Small intestine (tissue), 7 donors: ENCODE results near the gene ZCCHC9. TPM values are rescaled to one million over a fixed set of nuclear protein-coding genes. Genes with fewer than 3 reads are reported as not detected.

Experiments
- DNase-seq, 2 donors: peaks; one replicate each; pipeline versions ENCODE4 v3.0.0 to v3.0.0-alpha.2; 2013
- FAIRE-seq: peaks from 2 replicates; lab custom pipeline; 2012; peaks lifted over from hg19 to GRCh38; lab: Jason Lieb, UNC
- H3K27ac ChIP-seq, 3 donors: one replicate each; pipeline ENCODE4 v1.5.1; 2013; ENCODE audit warnings: low read length in 2 of 3, mild to moderate bottlenecking in 2 of 3, control low read depth in 1 of 3, inconsistent platforms in 1 of 3, low read depth in 1 of 3, moderate library complexity in 1 of 3
- H3K27me3 ChIP-seq, 3 donors: one replicate each; pipeline ENCODE4 v1.6.1; 2013; ENCODE audit warnings: low read length in 3 of 3, inconsistent platforms in 1 of 3; ENCODE audit not compliant: control insufficient read depth in 3 of 3, insufficient read depth in 3 of 3
- H3K36me3 ChIP-seq, 3 donors: one replicate each; pipeline ENCODE4 v1.6.1; 2013; ENCODE audit warnings: low read length in 3 of 3, inconsistent platforms in 1 of 3, low read depth in 1 of 3, mild to moderate bottlenecking in 1 of 3, moderate library complexity in 1 of 3; ENCODE audit not compliant: control insufficient read depth in 3 of 3, insufficient read depth in 2 of 3
- H3K4me1 ChIP-seq, 3 donors: one replicate each; pipeline ENCODE4 v1.6.1; 2013; ENCODE audit warnings: low read length in 2 of 3, inconsistent platforms in 1 of 3, low read depth in 1 of 3, mild to moderate bottlenecking in 1 of 3, moderate library complexity in 1 of 3; ENCODE audit not compliant: control insufficient read depth in 3 of 3, insufficient read depth in 2 of 3
- H3K4me3 ChIP-seq, 3 donors: one replicate each; pipeline ENCODE4 v1.5.1; 2013; ENCODE audit warnings: low read length in 3 of 3, control low read depth in 1 of 3, inconsistent platforms in 1 of 3, low read depth in 1 of 3, mild to moderate bottlenecking in 1 of 3, moderate library complexity in 1 of 3
- H3K9me3 ChIP-seq, 2 donors: one replicate each; pipeline ENCODE4 v1.6.1; 2013; ENCODE audit warnings: low read depth in 1 of 2, low read length in 1 of 2; ENCODE audit not compliant: control insufficient read depth in 2 of 2, insufficient read depth in 1 of 2
- WGBS, 3 donors: extraction: QIAGEN DNeasy Blood & Tissue Kit; methylation state at CpG; one replicate each; pipeline ENCODE4 v1.1.7; 2013; 5-methylcytosine and 5-hydroxymethylcytosine counted together
- polyA plus RNA-seq, 4 donors: library from polyadenylated mRNA; stranded (reverse) in 3 of 4; unstranded in 1 of 4; fragments of 200-250 nt in 3 of 4; fragments of 120-200 nt in 1 of 4; gene quantifications; one replicate each; pipeline versions ENCODE4 v1.2.1 to v1.2.3, GENCODE V29; 2013
- donor health status: healthy with polysubstance abuse.
- donor health status: control.
- donor health status: control.
- donor health status: Bipolar disorder and iron deficiency.
- donor health status: healthy.

Gene ZCCHC9
- polyA plus RNA-seq, 4 donors: 24.4 to 38.7 (median 30.4) TPM

GRCh38 chr5:81310402-81311063 lies 9.1 kb downstream of the ZCCHC9 start:
- no peaks in the 10 kb centered on the region for H3K9me3 ChIP-seq
- H3K36me3 ChIP-seq: peaks cover 6 to 12% (median 9%) of the 10 kb centered on the region in 3 donors
- H3K4me1 ChIP-seq: no peaks in the 10 kb centered on the region
- DNase-seq (no peak), FAIRE-seq (no peak)
- WGBS, 3 donors: 71 to 81% (median 73%) methylated on average over 1 of the region's 1 CpG
- H3K27ac ChIP-seq: no peak overlapping the region
- H3K27me3 ChIP-seq: no peaks in the 10 kb centered on the region
- no peak overlapping the region for H3K4me3 ChIP-seq

- Histone ChIP-seq H3K9me3 (no peaks in the 10 kb centered on the region), H3K36me3 (peaks cover 6 to 12% (median 9%) of the 10 kb centered on the region in 3 donors)
Measured at GRCh38 chr5:81313278-81313677, 11.9 kb downstream of the ZCCHC9 start.

GRCh38 chr5:81313686-81314085 lies 12.3 kb downstream of the ZCCHC9 start:
- 91 to 98% (median 92%) methylated on average over 3 of the region's 3 CpGs for WGBS, 3 donors
- Histone ChIP-seq H3K9me3 (no peaks in the 10 kb centered on the region), H3K27ac (no peak overlapping the region), H3K36me3 (peaks cover 6 to 12% (median 7%) of the 10 kb centered on the region in 3 donors), H3K27me3 (no peaks in the 10 kb centered on the region), H3K4me3 (no peak overlapping the region), H3K4me1 (no peaks in the 10 kb centered on the region)
- FAIRE-seq: no peak
- no peak for DNase-seq

More at GRCh38 chr5:81313278-81313677, 11.9 kb downstream of the ZCCHC9 start:
- no peak overlapping the region for H3K4me3 ChIP-seq
- no peak for DNase-seq
- H3K4me1 ChIP-seq: no peaks in the 10 kb centered on the region
- peak; percentile 61 for FAIRE-seq
- no peaks in the 10 kb centered on the region for H3K27me3 ChIP-seq
- H3K27ac ChIP-seq: no peak overlapping the region

GRCh38 chr5:81314581-81314980 lies 13.2 kb downstream of the ZCCHC9 start:
- Histone ChIP-seq H3K4me1 (no peaks in the 10 kb centered on the region), H3K4me3 (no peak overlapping the region), H3K27me3 (no peaks in the 10 kb centered on the region), H3K27ac (no peak overlapping the region), H3K36me3 (peaks cover 4 to 10% (median 7%) of the 10 kb centered on the region in 3 donors), H3K9me3 (no peaks in the 10 kb centered on the region)
- DNase-seq (no peak), FAIRE-seq (no peak)
- 94 to 100% (median 98%) methylated on average over 3 of the region's 3 CpGs for WGBS, 3 donors

GRCh38 chr5:81315336-81315735 lies 13.9 kb downstream of the ZCCHC9 start:
- H3K27ac ChIP-seq: no peak overlapping the region
- FAIRE-seq (no peak), DNase-seq (no peak)
- H3K4me3 ChIP-seq: no peak overlapping the region
- no peaks in the 10 kb centered on the region for H3K4me1 ChIP-seq
- H3K9me3 ChIP-seq: no peaks in the 10 kb centered on the region
- H3K27me3 ChIP-seq: no peaks in the 10 kb centered on the region
- 81 to 88% (median 84%) methylated on average over 1 of the region's 1 CpG for WGBS, 3 donors
- H3K36me3 ChIP-seq: peaks cover 4 to 10% (median 7%) of the 10 kb centered on the region in 3 donors

GRCh38 chr5:81315830-81316229 lies 14.4 kb downstream of the ZCCHC9 start:
- 82 to 90% (median 89%) methylated on average over 4 of the region's 4 CpGs for WGBS, 3 donors
- no peak for FAIRE-seq
- no peak for DNase-seq
- no peaks in the 10 kb centered on the region for H3K4me1 ChIP-seq
- no peak overlapping the region for H3K27ac ChIP-seq
- H3K27me3 ChIP-seq: no peaks in the 10 kb centered on the region
- no peaks in the 10 kb centered on the region for H3K9me3 ChIP-seq
- no peak overlapping the region for H3K4me3 ChIP-seq
- H3K36me3 ChIP-seq: peaks cover 4 to 10% (median 7%) of the 10 kb centered on the region in 3 donors

GRCh38 chr5:81316571-81316970 lies 15.2 kb downstream of the ZCCHC9 start:
- H3K9me3 ChIP-seq: no peaks in the 10 kb centered on the region
- no peak for DNase-seq
- no peak overlapping the region for H3K4me3 ChIP-seq
- H3K27ac ChIP-seq: no peak overlapping the region
- H3K4me1 ChIP-seq: no peaks in the 10 kb centered on the region
- peaks cover 4 to 10% (median 7%) of the 10 kb centered on the region in 3 donors for H3K36me3 ChIP-seq
- WGBS, 3 donors: 72 to 84% (median 80%) methylated on average over 2 of the region's 2 CpGs
- H3K27me3 ChIP-seq: no peaks in the 10 kb centered on the region
- FAIRE-seq: no peak

- H3K4me1 ChIP-seq: no peaks in the 10 kb centered on the region
- H3K27me3 ChIP-seq: no peaks in the 10 kb centered on the region
- no peak overlapping the region for H3K27ac ChIP-seq
- DNase-seq (no peak), FAIRE-seq (no peak)
- no peaks in the 10 kb centered on the region for H3K9me3 ChIP-seq
- no peak overlapping the region for H3K4me3 ChIP-seq
- 61 to 68% (median 65%) methylated on average over 2 of the region's 2 CpGs for WGBS, 3 donors
- H3K36me3 ChIP-seq: peaks cover 2 to 4% (median 4%) of the 10 kb centered on the region in 3 donors
Measured at GRCh38 chr5:81317536-81317935, 16.1 kb downstream of the ZCCHC9 start.

- no peaks in the 10 kb centered on the region for H3K4me1 ChIP-seq
- H3K4me3 ChIP-seq: no peak overlapping the region
- DNase-seq (no peak), FAIRE-seq (no peak)
- WGBS, 3 donors: 97 to 100% (median 98%) methylated on average over 2 of the region's 2 CpGs
- no peak overlapping the region for H3K27ac ChIP-seq
- no peaks in the 10 kb centered on the region for H3K27me3 ChIP-seq
- H3K36me3 ChIP-seq: no peaks in the 10 kb centered on the region
- H3K9me3 ChIP-seq: no peaks in the 10 kb centered on the region
Measured at GRCh38 chr5:81326554-81326953, 25.2 kb downstream of the ZCCHC9 start.
